Lung (tissue), 12 donors: Measurements from ENCODE around the gene P4HB. TPM values are rescaled to one million over a fixed set of nuclear protein-coding genes. Genes with fewer than 3 reads are reported as not detected.

ENCODE experiments used
- ATAC-seq: fragments of 200-7000 bp; cut with Tn5 transposase; one replicate; pipeline ENCODE4 v1.9.1; 2020; ENCODE audit warnings: moderate number of reproducible peaks; ENCODE audit not compliant: insufficient read depth, low FRiP score
- DNase-seq, 3 donors: peaks; one replicate each; pipeline ENCODE4 v3.0.0-alpha.2; 2013 to 2017
- H3K27ac ChIP-seq, 2 donors: one replicate each; pipeline ENCODE4 v1.5.1; 2013; ENCODE audit warnings: mild to moderate bottlenecking in 2 of 2, moderate library complexity in 2 of 2, control low read depth in 1 of 2, inconsistent platforms in 1 of 2, low read depth in 1 of 2, low read length in 1 of 2
- H3K27me3 ChIP-seq, 3 donors: one replicate each; pipeline ENCODE4 v1.5.1; 2013; ENCODE audit warnings: low read length in 2 of 3; ENCODE audit not compliant: control insufficient read depth in 3 of 3, insufficient read depth in 3 of 3
- H3K36me3 ChIP-seq, 4 donors: one replicate each; pipeline ENCODE4 v1.5.1; 2013; ENCODE audit warnings: low read length in 4 of 4, mild to moderate bottlenecking in 1 of 4, moderate library complexity in 1 of 4; ENCODE audit not compliant: control insufficient read depth in 4 of 4, insufficient read depth in 4 of 4
- H3K4me1 ChIP-seq, 5 donors: one replicate each; pipeline ENCODE4 v1.5.1; 2013; ENCODE audit warnings: low read length in 5 of 5, mild to moderate bottlenecking in 2 of 5, moderate library complexity in 1 of 5; ENCODE audit not compliant: control insufficient read depth in 5 of 5, insufficient read depth in 5 of 5
- H3K4me3 ChIP-seq: one replicate; pipeline ENCODE4 v1.5.1; 2013; ENCODE audit warnings: mild to moderate bottlenecking, control low read depth, moderate library complexity
- H3K9ac ChIP-seq, 2 donors: one replicate each; pipeline ENCODE4 v1.5.1; 2013; ENCODE audit warnings: low read length in 2 of 2, control low read depth in 1 of 2; ENCODE audit not compliant: insufficient read depth in 1 of 2
- H3K9me3 ChIP-seq, 4 donors: one replicate each; pipeline ENCODE4 v1.5.1; 2013; ENCODE audit warnings: low read length in 3 of 4, mild to moderate bottlenecking in 1 of 4, moderate library complexity in 1 of 4; ENCODE audit not compliant: control insufficient read depth in 4 of 4, insufficient read depth in 3 of 4
- WGBS, 2 donors: extraction: QIAGEN DNeasy Blood & Tissue Kit; methylation state at CpG; one replicate each; pipeline ENCODE4 v1.1.7; 2013; 5-methylcytosine and 5-hydroxymethylcytosine counted together
- polyA plus RNA-seq, 2 donors: library from polyadenylated mRNA; stranded (reverse); fragments of 200-250 nt; gene quantifications; one replicate each; pipeline ENCODE4 v1.2.1, GENCODE V29; 2013
- total RNA-seq, 2 donors: library from RNA; depleted of rRNA in 1 of 2; stranded (reverse); fragments of >200 nt in 1 of 2; gene quantifications; one replicate each; pipeline ENCODE4 v1.2.1, GENCODE V29; 2014 to 2021
- TF ChIP-seq, protein P1 (sequence below): IDR thresholded peaks from 2 replicates; pipeline ENCODE4 v1.5.1; 2012; ENCODE audit warnings: mild to moderate bottlenecking; ENCODE audit errors: control extremely low read depth, extremely low read depth
- donor health status: control.
- donor health status: control.
- donor health status: Bipolar disorder and iron deficiency.
- donor health status: healthy.
- donor health status: DM: yes; HTN: yes; CAD: no.

Gene P4HB
- total and polyA plus RNA-seq, 4 donors, result 356 to 990 (median 779) TPM

DNA sequence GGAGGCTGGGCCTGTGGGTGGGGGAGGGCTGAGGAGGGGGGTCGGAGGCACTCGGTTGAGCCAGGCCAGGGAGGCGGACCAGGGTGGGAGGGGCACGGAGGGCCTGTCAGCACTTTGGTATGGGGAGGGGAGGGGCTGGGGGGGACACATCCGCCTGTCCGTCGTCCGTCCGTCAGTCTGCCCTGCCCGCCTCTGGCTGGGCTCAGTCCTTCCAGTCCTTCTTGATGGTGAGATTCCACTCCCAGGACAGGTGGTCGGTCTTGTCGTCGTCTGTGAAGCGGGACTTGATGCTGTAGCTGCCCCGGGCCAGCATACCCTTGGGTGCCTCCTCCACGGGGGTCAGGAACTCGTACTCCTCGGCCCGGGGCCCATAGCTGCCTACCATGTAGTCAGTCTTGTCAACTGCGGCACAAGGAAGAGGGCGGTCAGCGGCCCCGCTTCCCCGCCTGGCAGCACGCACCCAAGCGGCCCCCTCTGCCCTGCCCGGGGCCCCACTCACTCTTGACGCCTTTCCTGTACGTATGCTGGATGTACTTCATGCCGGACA lies 8.4 kb upstream of the P4HB start:
- 71 to 77% methylated on average over 26 to 30 of the region's 30 CpGs for WGBS, 2 donors
- Histone ChIP-seq H3K9me3 (no peaks in the 10 kb centered on the region), H3K4me3 (no peak overlapping the region), H3K36me3 (peaks cover 0 to 25% (median 16%) of the 10 kb centered on the region in 4 donors), H3K27me3 (no peaks in the 10 kb centered on the region), H3K27ac (peak overlapping the region; percentile 33 to 56), H3K9ac (no peak overlapping the region), H3K4me1 (peaks cover 0 to 28% (median 11%) of the 10 kb centered on the region in 5 donors)
- TF ChIP-seq, protein P1, sequence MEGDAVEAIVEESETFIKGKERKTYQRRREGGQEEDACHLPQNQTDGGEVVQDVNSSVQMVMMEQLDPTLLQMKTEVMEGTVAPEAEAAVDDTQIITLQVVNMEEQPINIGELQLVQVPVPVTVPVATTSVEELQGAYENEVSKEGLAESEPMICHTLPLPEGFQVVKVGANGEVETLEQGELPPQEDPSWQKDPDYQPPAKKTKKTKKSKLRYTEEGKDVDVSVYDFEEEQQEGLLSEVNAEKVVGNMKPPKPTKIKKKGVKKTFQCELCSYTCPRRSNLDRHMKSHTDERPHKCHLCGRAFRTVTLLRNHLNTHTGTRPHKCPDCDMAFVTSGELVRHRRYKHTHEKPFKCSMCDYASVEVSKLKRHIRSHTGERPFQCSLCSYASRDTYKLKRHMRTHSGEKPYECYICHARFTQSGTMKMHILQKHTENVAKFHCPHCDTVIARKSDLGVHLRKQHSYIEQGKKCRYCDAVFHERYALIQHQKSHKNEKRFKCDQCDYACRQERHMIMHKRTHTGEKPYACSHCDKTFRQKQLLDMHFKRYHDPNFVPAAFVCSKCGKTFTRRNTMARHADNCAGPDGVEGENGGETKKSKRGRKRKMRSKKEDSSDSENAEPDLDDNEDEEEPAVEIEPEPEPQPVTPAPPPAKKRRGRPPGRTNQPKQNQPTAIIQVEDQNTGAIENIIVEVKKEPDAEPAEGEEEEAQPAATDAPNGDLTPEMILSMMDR, result no peak
- DNase-seq (no peak), ATAC-seq (no peak)

DNA sequence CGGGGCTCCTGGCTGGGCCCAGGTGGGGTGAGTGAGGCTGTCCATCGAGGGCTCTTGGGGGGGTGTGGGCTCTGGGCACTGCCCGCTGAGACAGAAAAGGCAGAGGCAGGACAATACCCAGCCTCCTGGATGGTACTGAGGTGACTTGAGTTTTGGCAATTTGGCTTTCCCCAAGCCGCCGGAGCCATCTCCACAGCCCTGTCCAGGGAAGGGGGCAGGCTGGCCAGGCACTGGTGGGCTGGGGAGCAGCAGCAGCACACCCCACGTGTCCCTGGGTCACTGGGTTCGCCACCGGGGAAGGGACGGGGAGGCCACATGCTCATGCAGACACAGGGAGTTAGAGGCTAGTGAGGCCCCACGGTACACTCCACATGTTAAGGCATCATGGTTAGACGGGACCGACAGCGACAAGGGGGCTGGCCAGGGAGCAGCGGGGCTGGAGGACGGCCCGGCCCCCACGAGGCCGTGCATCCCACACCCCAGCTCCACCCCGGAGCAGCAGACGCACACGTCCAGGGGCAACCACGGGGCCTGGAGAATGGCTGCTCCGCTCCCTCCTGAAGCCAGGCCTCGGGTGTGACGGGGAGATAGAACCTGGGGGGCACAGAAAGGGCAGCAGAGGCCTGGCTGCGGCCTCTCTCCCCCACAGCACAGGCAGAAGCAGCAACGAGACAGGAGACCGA lies 7.8 kb upstream of the P4HB start:
- TF ChIP-seq, protein P1, result no peak
- ATAC-seq (no peak), DNase-seq (no peak)
- Histone ChIP-seq H3K4me3 (no peak overlapping the region), H3K9ac (no peak overlapping the region), H3K4me1 (peaks cover 0 to 28% (median 11%) of the 10 kb centered on the region in 5 donors), H3K36me3 (peaks cover 0 to 28% (median 19%) of the 10 kb centered on the region in 4 donors), H3K27me3 (no peaks in the 10 kb centered on the region), H3K9me3 (no peaks in the 10 kb centered on the region), H3K27ac (peak overlapping the region in 1 of 2 donors; percentile 11)
- 72 to 80% methylated on average over 28 of the region's 28 CpGs for WGBS, 2 donors

DNA sequence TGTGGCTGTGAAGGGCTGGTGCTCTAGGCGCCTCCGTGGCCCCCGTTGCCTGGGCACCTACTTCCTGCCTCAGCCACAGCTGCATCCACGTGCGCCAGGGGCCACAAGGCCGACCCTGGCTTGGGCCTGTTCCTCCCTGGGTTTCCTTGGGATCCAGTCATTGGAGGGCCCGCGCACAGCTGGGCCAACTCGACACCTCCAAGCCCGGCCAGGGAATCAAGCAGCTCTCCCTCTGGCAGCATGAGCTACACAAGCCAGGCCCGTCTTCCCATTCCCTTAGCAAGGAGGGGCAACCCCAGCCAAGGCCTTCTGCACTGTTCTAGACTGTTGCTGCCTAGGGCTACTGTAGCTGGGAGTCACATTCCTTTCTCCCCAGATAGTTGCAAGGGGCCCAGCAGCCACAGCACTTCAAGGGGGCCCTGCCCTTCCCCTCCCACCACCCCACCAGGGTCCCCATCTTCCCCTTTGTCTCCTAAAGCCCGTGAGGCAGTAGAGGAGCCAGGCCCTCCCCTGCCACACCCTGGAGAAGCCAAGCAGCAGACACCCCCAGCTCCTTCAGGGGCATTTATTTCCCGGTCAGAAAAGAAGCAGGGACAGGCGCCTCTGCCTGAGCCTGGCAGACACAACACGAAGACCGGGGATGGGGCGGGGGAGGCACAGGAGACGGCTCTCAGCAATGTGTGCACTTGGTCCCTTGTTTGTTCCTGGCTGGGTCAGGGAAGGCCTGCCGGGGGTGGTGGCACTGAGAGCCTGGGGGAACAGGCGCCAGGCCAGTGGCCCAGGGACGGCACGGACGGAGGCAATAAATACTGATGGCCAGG lies 7.0 kb upstream of the P4HB start:
- DNase-seq (peak in 1 of 3 donors; percentile 22), ATAC-seq (no peak)
- Histone ChIP-seq H3K4me1 (peaks cover 0 to 23% (median 11%) of the 10 kb centered on the region in 5 donors), H3K4me3 (no peak overlapping the region), H3K27me3 (no peaks in the 10 kb centered on the region), H3K9me3 (no peaks in the 10 kb centered on the region), H3K9ac (no peak overlapping the region), H3K36me3 (peaks cover 0 to 28% (median 20%) of the 10 kb centered on the region in 4 donors), H3K27ac (peak overlapping the region in 1 of 2 donors; percentile 14)
- 42 to 54% methylated on average over 23 of the region's 23 CpGs for WGBS, 2 donors
- TF ChIP-seq, protein P1, result no peak
